GM21447 (cell line): Measurements from ENCODE around the gene HDAC4.

Experiments
- ATAC-seq: cut with Tn5 transposase; IDR thresholded peaks from one replicate; pipeline ENCODE4 v1.9.1; 2021; ENCODE audit not compliant: unreplicated experiment

HDAC4 gene

DNA sequence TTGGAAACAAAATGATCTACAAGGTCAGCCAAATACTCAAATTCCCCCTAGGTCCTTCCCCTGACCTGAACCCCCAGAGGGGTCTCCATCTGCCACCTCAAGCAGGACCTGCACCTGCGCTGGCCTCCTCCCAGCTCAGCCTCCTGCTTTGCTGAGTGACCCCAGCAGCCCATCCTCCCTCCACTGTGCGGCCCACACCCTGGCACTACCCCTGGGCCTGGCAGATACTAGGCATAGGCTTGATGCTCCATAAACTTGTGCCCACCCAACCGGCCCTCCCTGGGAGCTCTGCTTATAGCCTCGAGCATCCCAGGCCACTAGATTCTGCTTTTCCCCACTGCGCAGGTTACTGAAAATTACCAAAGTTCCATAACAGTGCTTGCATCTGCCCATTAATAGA lies 156.2 kb downstream of the HDAC4 start:
- ATAC-seq, result no peak

DNA sequence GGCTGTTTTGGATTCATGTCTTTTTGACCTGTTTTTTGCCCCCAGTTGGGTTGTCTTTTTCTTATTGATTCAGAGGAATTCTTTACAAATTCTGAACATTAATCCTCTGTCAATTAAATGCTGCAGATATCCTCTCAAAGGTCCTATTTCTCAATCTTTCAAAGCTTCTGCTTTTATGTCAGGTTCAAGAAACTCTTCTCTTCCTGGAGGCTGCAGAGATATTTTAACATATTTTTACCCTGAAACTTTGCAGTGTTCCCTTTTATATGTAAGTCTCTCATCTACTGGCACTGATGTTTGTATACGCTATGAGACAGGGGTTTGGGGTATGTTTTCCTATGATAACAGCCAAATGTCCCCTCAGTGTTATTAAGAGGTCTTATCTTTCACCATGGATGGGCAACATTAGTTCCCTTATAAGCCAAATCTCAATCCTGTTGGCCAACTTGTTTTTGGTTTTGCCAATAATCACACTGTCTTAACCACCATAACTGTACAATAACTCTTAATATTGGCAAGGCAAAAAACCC lies 159.3 kb downstream of the HDAC4 start:
- ATAC-seq, result no peak

- ATAC-seq, result no peak
Measured at GRCh38 chr2:239240414-239240881, 160.4 kb downstream of the HDAC4 start.

DNA sequence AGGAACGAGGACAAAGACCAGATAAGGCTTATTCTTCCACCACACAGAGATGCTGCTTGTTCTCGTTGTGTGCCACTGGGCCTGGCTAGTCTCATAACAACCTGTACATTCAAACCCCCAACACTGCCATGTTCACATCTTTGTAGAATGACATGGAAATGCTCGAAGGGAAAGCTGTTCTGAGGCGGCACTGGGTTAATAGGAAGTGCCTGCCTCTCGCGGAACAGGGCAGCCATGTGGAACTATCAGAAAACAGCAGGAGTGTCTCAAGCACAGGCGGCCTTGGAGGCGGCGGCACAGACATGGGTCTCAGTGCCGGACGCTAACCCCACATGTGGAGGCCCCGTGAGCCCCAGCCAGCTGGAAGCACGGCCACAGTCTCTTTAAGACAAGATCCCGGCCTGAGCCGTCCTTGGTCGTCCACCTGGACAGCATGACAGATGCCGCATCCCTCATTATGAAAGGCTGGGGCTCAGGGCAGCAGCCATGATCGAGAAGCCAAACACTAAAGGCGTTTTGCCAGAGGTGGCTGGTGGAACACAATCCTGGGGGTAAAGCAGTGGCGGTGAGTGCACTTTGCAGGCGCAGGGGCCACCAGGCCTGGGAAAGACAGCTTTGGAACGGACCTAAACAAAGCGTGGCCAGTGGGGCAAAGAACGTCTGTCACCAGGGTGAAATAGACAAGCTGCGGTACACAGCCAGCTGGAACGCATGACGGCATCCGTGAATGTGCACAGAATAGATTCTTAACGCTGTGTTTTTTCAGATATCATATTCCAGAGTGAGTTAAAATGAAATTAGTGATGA lies 161.0 kb downstream of the HDAC4 start:
- no peak for ATAC-seq

DNA sequence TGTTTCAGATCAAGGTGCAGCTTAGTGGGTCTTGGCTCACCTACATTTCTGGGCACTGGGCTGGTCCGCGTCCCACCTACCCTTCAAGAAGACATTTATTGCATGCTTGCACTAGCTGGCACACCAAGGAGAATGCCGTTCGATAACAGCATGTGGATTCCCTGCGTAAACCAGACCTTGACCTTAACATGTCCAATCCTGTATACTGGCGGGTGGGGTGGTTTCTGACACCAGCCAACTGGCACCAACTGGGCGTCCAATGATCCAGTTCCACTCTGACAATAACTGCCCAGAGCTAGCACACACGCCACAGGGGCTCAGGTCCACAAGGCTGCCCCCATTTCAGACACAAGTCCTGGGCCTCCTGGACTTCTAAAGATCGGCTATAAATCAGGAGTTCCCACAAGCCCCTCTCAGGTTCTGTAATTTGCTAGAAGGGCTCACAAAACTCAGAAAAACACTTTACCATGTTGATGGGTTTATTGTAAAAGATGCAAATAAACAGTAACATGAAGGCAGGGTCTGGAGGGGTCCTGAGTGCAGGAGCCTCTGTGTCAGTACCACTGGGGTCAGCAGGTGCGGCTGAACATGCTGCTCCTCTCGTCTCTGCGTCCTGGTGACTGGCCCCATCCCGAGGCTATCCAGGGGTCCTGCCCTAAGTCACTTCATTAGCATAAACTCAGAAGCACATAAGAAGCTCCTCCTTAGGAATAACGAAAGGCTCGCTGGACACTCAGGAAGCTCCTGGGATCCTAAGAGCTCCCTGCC lies 161.8 kb downstream of the HDAC4 start:
- ATAC-seq, result no peak

DNA sequence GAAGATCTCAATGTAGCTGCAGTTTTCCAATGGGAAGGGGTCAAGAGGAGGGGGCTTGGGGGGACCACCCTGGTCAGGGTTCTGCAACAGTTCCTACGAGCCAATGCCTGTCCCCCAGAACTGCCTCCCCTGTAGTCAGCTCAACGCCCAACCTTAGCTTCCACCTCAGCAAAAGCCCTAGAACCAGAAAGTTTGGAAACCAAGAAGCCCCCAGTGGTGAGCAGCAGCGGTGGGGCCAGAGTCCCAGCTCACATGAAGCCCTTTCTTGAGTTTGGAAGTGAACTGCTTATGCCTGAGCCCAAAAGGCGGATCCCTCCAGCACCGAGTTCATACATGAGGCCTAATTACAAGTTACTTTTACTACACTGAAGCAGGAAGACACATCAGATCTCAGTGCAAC lies 162.4 kb downstream of the HDAC4 start:
- ATAC-seq, result no peak

GRCh38 chr2:239236808-239237205 lies 164.0 kb downstream of the HDAC4 start:
- ATAC-seq, result no peak

GRCh38 chr2:239236043-239236807 lies 164.6 kb downstream of the HDAC4 start:
- ATAC-seq, result no peak

- ATAC-seq, result no peak
Measured at GRCh38 chr2:239235311-239235710, 165.5 kb downstream of the HDAC4 start.

GRCh38 chr2:239234191-239235175 lies 166.3 kb downstream of the HDAC4 start:
- no peak for ATAC-seq

GRCh38 chr2:239233576-239233975 lies 167.2 kb downstream of the HDAC4 start:
- ATAC-seq, result no peak

DNA sequence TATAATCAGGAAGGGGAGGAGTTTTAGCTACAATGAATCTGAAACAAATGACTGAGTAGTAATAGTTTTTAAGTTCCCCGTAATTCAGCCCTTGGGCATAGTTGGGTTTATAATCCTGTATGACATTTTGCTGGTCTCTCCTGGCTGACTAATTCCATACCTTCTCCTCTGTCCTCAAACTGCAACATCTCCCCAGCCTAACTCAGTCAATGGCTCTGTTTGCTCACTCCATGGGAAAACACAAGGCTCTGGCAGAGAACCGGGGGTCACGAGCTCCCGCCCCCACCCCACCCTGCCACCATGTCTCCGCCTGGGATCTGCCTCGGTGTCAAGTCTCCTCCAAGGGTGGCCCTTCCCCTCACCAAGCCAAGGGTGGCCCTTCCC lies 168.6 kb downstream of the HDAC4 start:
- ATAC-seq, result no peak

GRCh38 chr2:239231231-239232194 lies 169.3 kb downstream of the HDAC4 start:
- ATAC-seq, result no peak

GRCh38 chr2:239230318-239231052 lies 170.3 kb downstream of the HDAC4 start:
- ATAC-seq, result no peak

DNA sequence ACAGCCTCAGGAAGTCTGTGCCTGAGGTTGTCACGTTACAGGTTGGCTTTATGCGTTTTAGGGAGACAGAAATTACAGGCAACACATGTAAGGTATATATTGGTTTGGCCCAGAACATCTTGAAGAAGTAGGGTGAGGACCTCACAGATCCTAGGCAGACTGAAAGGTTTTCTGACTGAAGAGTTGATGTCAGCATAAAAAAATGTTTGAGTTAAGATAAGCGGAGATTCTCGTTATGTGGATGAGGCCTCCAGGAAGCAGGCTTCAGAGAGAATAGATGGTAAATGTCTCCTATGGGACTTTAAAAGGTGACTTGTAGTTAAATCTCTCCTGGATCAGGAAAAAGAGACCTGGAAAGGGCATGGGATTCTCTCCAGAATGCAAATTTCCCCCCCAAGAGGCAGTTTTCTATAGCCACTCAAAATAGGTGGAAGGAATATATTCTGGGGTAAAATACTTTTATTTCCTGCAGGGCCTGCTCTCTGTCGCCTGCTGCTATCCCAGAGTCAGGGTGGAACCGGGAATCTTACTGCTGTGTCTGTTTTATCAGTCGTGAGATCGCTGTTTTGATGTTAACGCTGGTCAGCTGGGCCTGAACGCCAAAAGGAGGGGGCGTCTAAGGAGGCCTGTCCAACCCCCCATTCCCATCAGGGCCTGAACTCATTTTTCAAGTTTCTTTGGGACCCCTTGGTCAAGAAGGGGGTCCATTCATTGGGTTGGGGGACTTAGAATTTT lies 171.1 kb downstream of the HDAC4 start:
- no peak for ATAC-seq

DNA sequence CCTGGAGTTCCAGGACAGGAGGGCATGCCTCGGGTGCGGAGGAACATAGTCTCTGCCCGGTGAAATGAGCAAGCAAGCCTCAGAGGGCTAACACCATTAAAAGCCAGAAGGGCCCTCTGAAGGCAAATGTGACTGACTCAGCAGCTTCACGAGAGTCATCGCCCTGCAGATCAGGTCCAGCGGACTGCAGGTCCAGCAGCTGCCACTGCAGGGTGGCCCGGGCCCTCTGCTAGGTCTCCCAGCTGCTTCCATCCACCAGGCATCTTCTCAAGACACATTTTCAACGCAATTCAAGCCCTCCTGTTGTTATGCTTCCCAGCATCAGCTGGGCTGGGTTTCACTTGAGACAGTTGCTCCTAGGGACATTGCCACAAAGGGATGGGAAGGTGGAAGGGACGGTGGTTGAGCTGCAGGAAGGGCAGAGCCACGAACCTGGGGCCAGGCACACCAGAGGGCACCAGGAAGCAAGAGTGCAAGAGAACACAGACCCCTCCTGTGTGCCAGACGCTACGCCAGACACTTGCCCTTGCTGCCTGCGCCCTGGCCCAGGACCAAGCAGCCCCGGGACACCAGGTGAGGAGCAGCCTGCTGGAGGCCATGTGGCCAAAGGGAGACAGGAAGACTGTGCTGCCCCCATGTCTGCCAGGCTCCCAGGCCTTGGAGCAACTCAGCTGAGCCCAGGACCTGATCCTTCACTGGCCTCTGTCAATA lies 173.0 kb downstream of the HDAC4 start:
- no peak for ATAC-seq
